Muscle of leg (tissue), 16 donors: ENCODE results near the gene HVCN1. TPM values are rescaled to one million over a fixed set of nuclear protein-coding genes. Genes with fewer than 3 reads are reported as not detected.
A peak's percentile ranks its signal among the peaks of the same experiment; 100 is the strongest.
"Not testable (repeated sequence)": the region's sequence is repeated elsewhere in the genome, so short reads cannot be mapped to it uniquely, and the experiment has no call there.

Experiments used
- DNase-seq: peaks from one replicate; pipeline ENCODE4 v3.0.0; 2013
- H3K27ac ChIP-seq: one replicate; pipeline ENCODE4 v1.5.1; 2013; ENCODE audit warnings: mild to moderate bottlenecking, low read length, control low read depth
- H3K27me3 ChIP-seq: one replicate; pipeline ENCODE4 v1.6.1; 2013; ENCODE audit warnings: low read length; ENCODE audit not compliant: control insufficient read depth, insufficient read depth
- H3K36me3 ChIP-seq: one replicate; pipeline ENCODE4 v1.6.1; 2013; ENCODE audit warnings: low read length; ENCODE audit not compliant: control insufficient read depth, insufficient read depth
- H3K4me1 ChIP-seq: one replicate; pipeline ENCODE4 v1.6.1; 2013; ENCODE audit warnings: low read length; ENCODE audit not compliant: control insufficient read depth, insufficient read depth
- H3K4me3 ChIP-seq: one replicate; pipeline ENCODE4 v1.5.1; 2013; ENCODE audit warnings: low read length, control low read depth
- H3K9me3 ChIP-seq: replicated peaks from 2 replicates; pipeline ENCODE4 v1.6.1; 2013; ENCODE audit warnings: low read depth, low read length; ENCODE audit not compliant: control insufficient read depth
- WGBS: methylation state at CpG from one replicate; pipeline ENCODE4 v1.1.5; 2013; ENCODE audit warnings: missing lambda C conversion rate; ENCODE audit not compliant: insufficient coverage; 5-methylcytosine and 5-hydroxymethylcytosine counted together
- long read RNA-seq, 11 donors: transcript quantifications; one replicate each; lab custom pipeline, GENCODE V29; 2026
- polyA plus RNA-seq, 8 donors: library from polyadenylated mRNA; unstranded; fragments of 120-200 nt; gene quantifications; one replicate each; pipeline versions ENCODE4 v1.2.1 to v1.2.3, GENCODE V29; 2013; ENCODE audit warnings: inconsistent platforms in 1 of 8, low replicate concordance in 1 of 8; ENCODE audit not compliant: insufficient read length in 8 of 8, insufficient read depth in 1 of 8
- total RNA-seq: library from RNA; stranded (reverse); fragments of 120-200 nt; gene quantifications from one replicate; pipeline ENCODE4 v1.2.4, GENCODE V29; 2013

HVCN1 gene
- 5.6 TPM for total RNA-seq
- 1 to 10 TPM; 4.6 to 7.5 (median 5.8) TPM for polyA plus RNA-seq
- long read RNA-seq, donor 1, partial matches to known transcripts = 0 of 1 reads
- long read RNA-seq, donor 1, other reads (novel, unspliced or antisense) = 0 of 1 reads
- long read RNA-seq, donor 2 = 0 reads
- long read RNA-seq, donor 3, partial matches to known transcripts = 0 of 3 reads
- long read RNA-seq, donor 3, other reads (novel, unspliced or antisense) = 0 of 3 reads
- long read RNA-seq, donor 4 = 0 reads
- long read RNA-seq, donor 5 = 0 reads
- long read RNA-seq, donor 6 = 0 reads
- long read RNA-seq, donor 7 = 0 reads
- long read RNA-seq, donor 8, partial matches to known transcripts = 0 of 1 reads
- long read RNA-seq, donor 8, other reads (novel, unspliced or antisense) = 0 of 1 reads
- long read RNA-seq, donor 9, partial matches to known transcripts = 0 of 1 reads
- long read RNA-seq, donor 9, other reads (novel, unspliced or antisense) = 0 of 1 reads
- long read RNA-seq, donor 10, partial matches to known transcripts = 6 of 8 reads
- long read RNA-seq, donor 10, other reads (novel, unspliced or antisense) = 0 of 8 reads
- long read RNA-seq, donor 11, partial matches to known transcripts = 0 of 1 reads
- long read RNA-seq, donor 11, other reads (novel, unspliced or antisense) = 0 of 1 reads

- H3K36me3 ChIP-seq = no peaks in the 10 kb centered on the region
- WGBS = 4% methylated on average over 31 of the region's 64 CpGs
- H3K27ac ChIP-seq = peak within 1 kb of the TSS; percentile 67
- DNase-seq = no peak
- H3K4me3 ChIP-seq = peak within 1 kb of the TSS; percentile 69
- H3K27me3 ChIP-seq = peaks cover 6% of the 10 kb centered on the region
- peaks cover 16% of the 10 kb centered on the region for H3K4me1 ChIP-seq
- H3K9me3 ChIP-seq = no peaks in the 10 kb centered on the region
Measured at GRCh38 chr12:110688446-110689280, at the start of gene HVCN1. Gene HVCN1, minus strand, starts transcription at chr12:110689115. Its CDS starts 5,870 bp downstream, at chr12:110683245.

- Histone ChIP-seq H3K27ac (no peak overlapping the region), H3K27me3 (no peaks in the 10 kb centered on the region), H3K4me3 (no peak overlapping the region), H3K36me3 (peaks cover 12% of the 10 kb centered on the region), H3K4me1 (peaks cover 11% of the 10 kb centered on the region), H3K9me3 (no peaks in the 10 kb centered on the region)
- WGBS = no CpG with 5 or more reads among the region's 3 CpGs
- no peak for DNase-seq
Measured at GRCh38 chr12:110737532-110737931, 48.6 kb upstream of the HVCN1 start.

GRCh38 chr12:110737016-110737415 lies 48.1 kb upstream of the HVCN1 start:
- 100% methylated on average over 1 of the region's 5 CpGs for WGBS
- Histone ChIP-seq H3K36me3 (peaks cover 12% of the 10 kb centered on the region), H3K4me1 (peaks cover 11% of the 10 kb centered on the region)
- not testable (repeated sequence) for H3K9me3 ChIP-seq, H3K27ac ChIP-seq, H3K4me3 ChIP-seq, H3K27me3 ChIP-seq, DNase-seq

GRCh38 chr12:110733900-110734299 lies 45.0 kb upstream of the HVCN1 start:
- no CpG with 5 or more reads among the region's 1 CpG for WGBS
- Histone ChIP-seq H3K27me3 (no peaks in the 10 kb centered on the region), H3K9me3 (no peaks in the 10 kb centered on the region), H3K27ac (no peak overlapping the region), H3K4me1 (peaks cover 9% of the 10 kb centered on the region), H3K4me3 (no peak overlapping the region), H3K36me3 (peaks cover 31% of the 10 kb centered on the region)
- DNase-seq = no peak

GRCh38 chr12:110733089-110733715 lies 44.3 kb upstream of the HVCN1 start:
- Histone ChIP-seq H3K36me3 (peaks cover 33% of the 10 kb centered on the region), H3K27me3 (no peaks in the 10 kb centered on the region), H3K9me3 (no peaks in the 10 kb centered on the region), H3K27ac (no peak overlapping the region), H3K4me3 (no peak overlapping the region), H3K4me1 (peaks cover 5% of the 10 kb centered on the region)
- no peak for DNase-seq
- 45% methylated on average over 2 of the region's 5 CpGs for WGBS

GRCh38 chr12:110732572-110732971 lies 43.7 kb upstream of the HVCN1 start:
- H3K9me3 ChIP-seq = no peaks in the 10 kb centered on the region
- H3K4me1 ChIP-seq = peaks cover 5% of the 10 kb centered on the region
- no peak overlapping the region for H3K27ac ChIP-seq
- no CpG with 5 or more reads among the region's 3 CpGs for WGBS
- no peak overlapping the region for H3K4me3 ChIP-seq
- no peak for DNase-seq
- peaks cover 33% of the 10 kb centered on the region for H3K36me3 ChIP-seq
- no peaks in the 10 kb centered on the region for H3K27me3 ChIP-seq

GRCh38 chr12:110731479-110731878 lies 42.6 kb upstream of the HVCN1 start:
- Histone ChIP-seq H3K9me3 (no peaks in the 10 kb centered on the region), H3K4me1 (peaks cover 5% of the 10 kb centered on the region), H3K27ac (no peak overlapping the region), H3K27me3 (no peaks in the 10 kb centered on the region), H3K4me3 (no peak overlapping the region), H3K36me3 (peaks cover 42% of the 10 kb centered on the region)
- no peak for DNase-seq
- WGBS = 80% methylated on average over 1 of the region's 2 CpGs

GRCh38 chr12:110728628-110729027 lies 39.7 kb upstream of the HVCN1 start:
- H3K27me3 ChIP-seq = no peaks in the 10 kb centered on the region
- H3K4me1 ChIP-seq = peaks cover 2% of the 10 kb centered on the region
- H3K27ac ChIP-seq = no peak overlapping the region
- WGBS = no CpG with 5 or more reads among the region's 1 CpG
- no peaks in the 10 kb centered on the region for H3K9me3 ChIP-seq
- H3K36me3 ChIP-seq = peaks cover 58% of the 10 kb centered on the region
- no peak overlapping the region for H3K4me3 ChIP-seq
- DNase-seq = no peak

GRCh38 chr12:110726708-110727369 lies 37.9 kb upstream of the HVCN1 start:
- WGBS = 84% methylated on average over 5 of the region's 9 CpGs
- peaks cover 66% of the 10 kb centered on the region for H3K36me3 ChIP-seq
- H3K27me3 ChIP-seq = no peaks in the 10 kb centered on the region
- H3K4me1 ChIP-seq = no peaks in the 10 kb centered on the region
- no peak overlapping the region for H3K27ac ChIP-seq
- H3K9me3 ChIP-seq = no peaks in the 10 kb centered on the region
- DNase-seq = no peak
- no peak overlapping the region for H3K4me3 ChIP-seq
